HUES6 (cell line): ENCODE data around the gene NAPA.

Experiments
- H3K27ac ChIP-seq: 2 replicates; pipeline ENCODE4 v1.7.0; 2013; ENCODE audit warnings: low read depth, mild to moderate bottlenecking, low read length, inconsistent platforms
- H3K27me3 ChIP-seq: 2 replicates; pipeline ENCODE4 v1.6.1; 2013; ENCODE audit warnings: low read length; ENCODE audit not compliant: control insufficient read depth, insufficient read depth
- H3K36me3 ChIP-seq: 2 replicates; pipeline ENCODE4 v1.6.1; 2013; ENCODE audit warnings: low read length; ENCODE audit not compliant: control insufficient read depth, insufficient read depth
- H3K4me1 ChIP-seq: 2 replicates; pipeline ENCODE4 v1.6.1; 2013; ENCODE audit warnings: low read length; ENCODE audit not compliant: control insufficient read depth, insufficient read depth
- H3K4me3 ChIP-seq: 2 replicates; pipeline ENCODE4 v1.5.1; 2013; ENCODE audit warnings: low read depth, low read length
- H3K9ac ChIP-seq: one replicate; pipeline ENCODE4 v1.6.1; 2013; ENCODE audit warnings: mild to moderate bottlenecking, low read length
- H3K9me3 ChIP-seq: 2 replicates; pipeline ENCODE4 v1.6.1; 2013; ENCODE audit warnings: low read depth, low read length; ENCODE audit not compliant: control insufficient read depth, insufficient read depth

NAPA gene

DNA sequence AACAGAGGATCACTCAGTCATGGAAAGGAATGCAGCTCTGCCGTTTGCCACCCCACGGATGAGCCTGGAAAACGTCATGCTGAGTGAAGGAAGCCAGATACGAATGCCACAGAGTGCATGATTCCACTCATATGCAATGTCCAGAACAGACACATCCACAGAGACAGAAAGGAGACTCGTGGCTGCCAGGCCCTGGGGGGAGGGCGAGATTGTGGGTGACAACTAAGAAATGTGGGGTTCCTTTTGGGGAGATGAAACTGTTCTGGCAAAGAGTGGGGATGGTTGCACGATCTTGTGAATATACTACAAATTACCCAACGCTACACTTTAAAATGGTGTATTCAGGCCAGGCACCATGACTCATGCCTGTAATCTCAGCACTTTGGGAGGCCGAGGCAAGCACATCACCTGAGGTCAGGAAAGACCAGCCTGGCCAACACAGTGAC is 27.2 kb upstream of the NAPA start:
- Histone ChIP-seq H3K4me3 (no peak overlapping the region), H3K4me1 (peaks cover 4% of the 10 kb centered on the region; the same call in 1 of the 2 replicates), H3K36me3 (no peaks in the 10 kb centered on the region), H3K9me3 (no peaks in the 10 kb centered on the region), H3K9ac (no peak overlapping the region), H3K27ac (no peak overlapping the region), H3K27me3 (no peaks in the 10 kb centered on the region)

GRCh38 chr19:47541518-47541917 is 26.7 kb upstream of the NAPA start:
- Histone ChIP-seq H3K36me3 (no peaks in the 10 kb centered on the region), H3K4me1 (peaks cover 4% of the 10 kb centered on the region; the same call in 1 of the 2 replicates), H3K27me3 (no peaks in the 10 kb centered on the region), H3K9ac (no peak overlapping the region), H3K27ac (no peak overlapping the region; the same call in 1 of the 2 replicates), H3K9me3 (no peaks in the 10 kb centered on the region), H3K4me3 (no peak overlapping the region)

DNA sequence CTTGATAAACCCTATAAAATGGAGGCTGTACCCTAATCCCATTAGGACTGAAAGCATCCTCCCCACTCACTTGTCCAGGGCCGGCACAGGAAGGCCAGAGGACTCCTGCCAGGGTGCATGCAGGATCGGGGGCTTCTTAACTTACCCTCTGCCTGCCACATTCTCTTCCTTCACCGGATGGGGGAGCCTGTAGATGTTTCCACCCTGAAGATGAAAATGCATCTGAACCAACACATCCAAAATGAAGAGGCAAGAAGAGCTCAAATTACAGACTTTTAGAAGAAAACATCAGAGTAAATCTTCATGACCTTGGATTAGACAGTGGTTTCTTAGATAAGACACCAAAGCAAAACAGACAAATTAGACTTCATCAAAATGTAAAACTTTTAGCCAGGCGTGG is 25.9 kb upstream of the NAPA start:
- Histone ChIP-seq H3K27ac (no peak overlapping the region), H3K4me3 (no peak overlapping the region), H3K27me3 (no peaks in the 10 kb centered on the region), H3K4me1 (peaks cover 4% of the 10 kb centered on the region; the same call in 1 of the 2 replicates), H3K9me3 (no peaks in the 10 kb centered on the region), H3K9ac (no peak overlapping the region), H3K36me3 (no peaks in the 10 kb centered on the region)

DNA sequence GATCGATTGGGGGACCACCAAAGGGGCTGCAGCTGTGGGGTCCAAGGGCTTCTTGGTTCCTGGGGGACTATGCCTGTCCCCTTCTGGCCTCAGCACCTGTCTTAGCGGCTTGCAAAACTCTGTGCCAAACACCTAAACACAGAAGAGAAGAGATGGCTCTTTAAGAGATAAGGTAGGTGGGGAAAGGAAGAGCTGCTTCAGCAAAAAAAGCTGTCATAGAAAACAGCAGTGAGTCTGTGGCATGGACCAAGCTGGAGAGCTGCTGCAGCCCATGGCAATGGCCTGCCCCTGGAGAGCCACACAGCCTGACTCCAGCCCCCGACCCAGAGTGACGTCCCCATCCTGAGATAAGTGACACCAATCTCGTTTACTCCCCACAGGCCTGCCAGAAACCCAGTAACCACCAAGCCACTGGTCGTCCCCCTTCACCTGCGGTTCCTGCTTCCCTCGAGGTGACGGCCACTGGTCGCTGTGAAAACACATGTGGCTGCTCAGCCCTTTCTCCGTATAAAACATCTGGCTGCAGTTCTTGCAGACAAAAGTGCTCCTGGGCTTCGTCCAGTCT is 25.0 kb upstream of the NAPA start:
- Histone ChIP-seq H3K27me3 (no peaks in the 10 kb centered on the region), H3K4me1 (peaks cover 4% of the 10 kb centered on the region; the same call in 1 of the 2 replicates), H3K9ac (no peak overlapping the region), H3K4me3 (no peak overlapping the region), H3K36me3 (no peaks in the 10 kb centered on the region), H3K9me3 (peaks cover 5% of the 10 kb centered on the region; the same call in 1 of the 2 replicates), H3K27ac (no peak overlapping the region)

- H3K9me3 ChIP-seq, result peaks cover 5% of the 10 kb centered on the region; the same call in 1 of the 2 replicates
- peaks cover 4% of the 10 kb centered on the region; the same call in 1 of the 2 replicates for H3K4me1 ChIP-seq
- no peak overlapping the region for H3K27ac ChIP-seq
- no peak overlapping the region for H3K9ac ChIP-seq
- H3K4me3 ChIP-seq, result no peak overlapping the region
- no peaks in the 10 kb centered on the region for H3K27me3 ChIP-seq
- no peaks in the 10 kb centered on the region for H3K36me3 ChIP-seq
Observed at GRCh38 chr19:47538812-47539211, 23.9 kb upstream of the NAPA start.

GRCh38 chr19:47537493-47537892 is 22.6 kb upstream of the NAPA start:
- Histone ChIP-seq H3K27ac (no peak overlapping the region), H3K9ac (no peak overlapping the region), H3K36me3 (no peaks in the 10 kb centered on the region), H3K27me3 (no peaks in the 10 kb centered on the region), H3K9me3 (peaks cover 5% of the 10 kb centered on the region; the same call in 1 of the 2 replicates), H3K4me3 (no peak overlapping the region), H3K4me1 (peaks cover 4% of the 10 kb centered on the region; the same call in 1 of the 2 replicates)

DNA sequence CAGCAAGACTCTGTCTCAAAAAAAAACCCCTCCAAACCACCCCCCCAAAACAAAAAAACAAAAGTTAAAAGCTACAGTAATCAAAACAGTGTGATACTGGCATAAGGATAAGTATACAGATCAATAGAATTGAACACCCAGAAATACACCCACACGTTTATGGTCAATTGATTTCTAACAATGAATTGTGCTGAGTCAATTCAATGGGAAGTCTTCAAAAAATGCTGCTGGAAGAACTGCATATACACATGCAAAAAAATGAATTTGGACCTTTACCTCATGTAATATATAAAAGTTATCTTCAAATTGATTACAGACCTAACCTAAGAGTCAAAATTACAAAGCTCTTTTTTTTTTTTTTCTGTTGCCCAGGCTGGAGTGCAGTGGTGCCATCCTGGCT is 19.8 kb upstream of the NAPA start:
- no peaks in the 10 kb centered on the region for H3K27me3 ChIP-seq
- H3K27ac ChIP-seq, result no peak overlapping the region
- H3K36me3 ChIP-seq, result no peaks in the 10 kb centered on the region
- H3K4me3 ChIP-seq, result no peak overlapping the region
- peaks cover 5% of the 10 kb centered on the region; the same call in 1 of the 2 replicates for H3K9me3 ChIP-seq
- H3K9ac ChIP-seq, result no peak overlapping the region
- no peaks in the 10 kb centered on the region for H3K4me1 ChIP-seq

GRCh38 chr19:47531640-47532387 is 17.0 kb upstream of the NAPA start:
- Histone ChIP-seq H3K4me3 (no peak overlapping the region), H3K9ac (no peak overlapping the region), H3K27me3 (no peaks in the 10 kb centered on the region), H3K36me3 (no peaks in the 10 kb centered on the region), H3K4me1 (no peaks in the 10 kb centered on the region), H3K27ac (no peak overlapping the region), H3K9me3 (peaks cover 5% of the 10 kb centered on the region; the same call in 1 of the 2 replicates)

DNA sequence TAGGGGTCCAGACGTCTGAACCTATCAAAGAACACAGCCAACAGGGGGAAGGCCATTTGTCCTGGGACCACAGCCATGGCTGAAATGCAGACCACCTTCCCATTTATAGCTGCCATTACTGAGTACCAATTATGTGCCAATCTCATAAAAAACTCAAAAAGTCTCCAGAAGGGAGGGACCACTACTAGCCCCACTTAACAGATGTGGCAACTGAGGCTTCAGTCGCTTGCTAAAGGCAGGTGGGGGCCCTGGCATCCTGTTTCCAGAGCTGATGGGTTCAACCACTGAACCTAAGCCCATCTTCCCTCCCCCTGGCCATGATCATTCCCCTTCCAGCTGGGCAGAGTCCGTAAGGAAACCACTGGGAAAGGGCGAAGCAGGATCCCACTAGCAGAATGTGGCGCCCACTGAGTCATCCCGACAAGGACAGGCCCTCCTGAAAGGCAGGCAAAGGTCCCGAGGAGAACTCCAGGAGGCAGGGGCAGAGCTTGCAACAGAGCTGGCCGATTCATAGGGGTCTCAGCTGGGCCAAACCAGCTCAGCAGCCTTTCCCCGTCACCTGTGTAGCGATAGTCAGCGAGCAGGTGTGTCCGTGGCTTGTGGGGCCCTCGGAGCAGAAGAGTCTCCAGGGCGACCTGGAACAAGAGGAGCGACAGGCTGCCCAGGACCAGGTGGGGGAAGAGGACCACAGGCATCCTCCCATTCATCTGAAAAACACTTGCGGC is 14.3 kb upstream of the NAPA start:
- H3K4me1 ChIP-seq, result no peaks in the 10 kb centered on the region
- H3K9me3 ChIP-seq, result no peaks in the 10 kb centered on the region
- H3K9ac ChIP-seq, result no peak overlapping the region
- no peaks in the 10 kb centered on the region for H3K27me3 ChIP-seq
- H3K27ac ChIP-seq, result no peak overlapping the region
- H3K4me3 ChIP-seq, result no peak overlapping the region
- no peaks in the 10 kb centered on the region for H3K36me3 ChIP-seq

- Histone ChIP-seq H3K4me3 (no peak overlapping the region), H3K27me3 (no peaks in the 10 kb centered on the region), H3K36me3 (no peaks in the 10 kb centered on the region), H3K9ac (no peak overlapping the region), H3K27ac (no peak overlapping the region), H3K4me1 (no peaks in the 10 kb centered on the region), H3K9me3 (no peaks in the 10 kb centered on the region)
Observed at GRCh38 chr19:47526798-47527197, 11.9 kb upstream of the NAPA start.

- Histone ChIP-seq H3K4me1 (peaks cover 18% of the 10 kb centered on the region), H3K9me3 (no peaks in the 10 kb centered on the region), H3K27me3 (no peaks in the 10 kb centered on the region), H3K4me3 (no peak overlapping the region), H3K9ac (no peak overlapping the region), H3K27ac (no peak overlapping the region), H3K36me3 (no peaks in the 10 kb centered on the region)
Observed at GRCh38 chr19:47523473-47523872, 8.6 kb upstream of the NAPA start.
